ENCODE data around the gene MED28.
"Not testable (repeated sequence)": the region's sequence is repeated elsewhere in the genome, so short reads cannot be mapped to it uniquely, and the experiment has no call there.

The MED28 gene

GRCh38 chr4:17646693-17647092, 32.3 kb downstream of the MED28 start:
- peaks cover 10% of the 10 kb centered on the region for H3K27me3 ChIP-seq (ENCODE audit: control insufficient read depth, insufficient read depth, low read length)
- no peaks in the 10 kb centered on the region for H3K4me1 ChIP-seq (ENCODE audit: control insufficient read depth, insufficient read depth, low read length)
- H3K36me3 ChIP-seq (ENCODE audit: control insufficient read depth, insufficient read depth, low read length) = no peaks in the 10 kb centered on the region
- H3K9ac ChIP-seq (ENCODE audit: low read depth, low read length) = no peak overlapping the region
- no peak overlapping the region for H3K27ac ChIP-seq (ENCODE audit: low read depth, low read length)
- H3K4me3 ChIP-seq (ENCODE audit: low read depth, low read length) = no peak overlapping the region
- H3K9me3 ChIP-seq (ENCODE audit: control insufficient read depth, insufficient read depth, low read length) = no peaks in the 10 kb centered on the region

- Histone ChIP-seq H3K9ac (ENCODE audit: low read depth, low read length) (no peak overlapping the region), H3K4me3 (ENCODE audit: low read depth, low read length) (no peak overlapping the region), H3K27ac (ENCODE audit: low read depth, low read length) (no peak overlapping the region), H3K27me3 (ENCODE audit: control insufficient read depth, insufficient read depth, low read length) (peaks cover 8% of the 10 kb centered on the region), H3K4me1 (ENCODE audit: control insufficient read depth, insufficient read depth, low read length) (no peaks in the 10 kb centered on the region), H3K9me3 (ENCODE audit: control insufficient read depth, insufficient read depth, low read length) (no peaks in the 10 kb centered on the region), H3K36me3 (ENCODE audit: control insufficient read depth, insufficient read depth, low read length) (no peaks in the 10 kb centered on the region)
Measured at GRCh38 chr4:17647176-17647806, 32.9 kb downstream of the MED28 start.

DNA sequence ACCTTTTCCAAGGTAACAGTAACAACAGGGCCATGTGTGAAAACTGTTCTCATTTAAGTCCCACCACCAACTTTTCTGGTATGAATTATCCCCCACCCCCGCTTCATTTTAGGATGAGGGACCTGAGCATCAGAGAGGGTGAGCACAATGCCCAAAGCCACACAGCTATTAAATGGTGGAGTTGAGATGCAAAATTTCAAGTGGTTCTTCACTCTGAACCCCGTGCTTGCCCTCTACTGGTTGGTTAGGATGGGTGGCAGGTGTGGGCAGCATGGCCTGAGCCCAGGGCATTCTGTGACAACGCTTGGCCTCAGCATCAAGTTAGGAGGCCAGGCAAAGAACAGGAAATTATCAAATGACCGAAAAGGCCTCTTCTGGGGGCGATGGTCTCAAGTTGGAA, 33.5 kb downstream of the MED28 start:
- Histone ChIP-seq H3K36me3 (ENCODE audit: control insufficient read depth, insufficient read depth, low read length) (no peaks in the 10 kb centered on the region), H3K9ac (ENCODE audit: low read depth, low read length) (no peak overlapping the region), H3K4me1 (ENCODE audit: control insufficient read depth, insufficient read depth, low read length) (no peaks in the 10 kb centered on the region), H3K27ac (ENCODE audit: low read depth, low read length) (no peak overlapping the region), H3K9me3 (ENCODE audit: control insufficient read depth, insufficient read depth, low read length) (no peaks in the 10 kb centered on the region), H3K27me3 (ENCODE audit: control insufficient read depth, insufficient read depth, low read length) (peaks cover 2% of the 10 kb centered on the region; the same call in 1 of the 2 replicates), H3K4me3 (ENCODE audit: low read depth, low read length) (no peak overlapping the region)

GRCh38 chr4:17650406-17650805, 36.0 kb downstream of the MED28 start:
- Histone ChIP-seq H3K27ac (ENCODE audit: low read depth, low read length) (no peak overlapping the region), H3K9me3 (ENCODE audit: control insufficient read depth, insufficient read depth, low read length) (no peaks in the 10 kb centered on the region), H3K36me3 (ENCODE audit: control insufficient read depth, insufficient read depth, low read length) (no peaks in the 10 kb centered on the region), H3K4me3 (ENCODE audit: low read depth, low read length) (no peak overlapping the region), H3K4me1 (ENCODE audit: control insufficient read depth, insufficient read depth, low read length) (no peaks in the 10 kb centered on the region), H3K9ac (ENCODE audit: low read depth, low read length) (no peak overlapping the region), H3K27me3 (ENCODE audit: control insufficient read depth, insufficient read depth, low read length) (no peaks in the 10 kb centered on the region)

DNA sequence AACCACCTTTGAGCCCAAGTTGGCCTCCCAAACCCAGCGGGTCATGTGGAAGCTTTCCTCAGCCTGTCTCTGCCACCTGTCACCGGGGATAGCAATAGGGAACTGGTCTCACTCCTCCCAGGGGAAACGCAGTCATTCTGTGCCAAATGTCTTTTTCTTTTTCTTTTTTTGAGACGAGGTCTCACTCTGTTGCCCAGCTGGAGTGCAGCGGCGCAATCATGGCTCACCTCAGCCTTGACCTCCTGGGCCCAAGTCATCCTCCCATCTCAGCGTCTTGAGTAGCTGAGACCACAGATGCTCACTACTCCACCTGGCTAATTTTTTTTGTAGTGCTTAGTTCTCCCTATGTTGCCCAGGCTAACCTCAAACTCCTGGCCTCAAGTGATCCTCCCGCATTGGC, 40.3 kb downstream of the MED28 start:
- Histone ChIP-seq H3K4me1 (ENCODE audit: control insufficient read depth, insufficient read depth, low read length) (no peaks in the 10 kb centered on the region), H3K9ac (ENCODE audit: low read depth, low read length) (no peak overlapping the region), H3K27me3 (ENCODE audit: control insufficient read depth, insufficient read depth, low read length) (no peaks in the 10 kb centered on the region), H3K27ac (ENCODE audit: low read depth, low read length) (no peak overlapping the region), H3K4me3 (ENCODE audit: low read depth, low read length) (no peak overlapping the region), H3K9me3 (ENCODE audit: control insufficient read depth, insufficient read depth, low read length) (no peaks in the 10 kb centered on the region), H3K36me3 (ENCODE audit: control insufficient read depth, insufficient read depth, low read length) (no peaks in the 10 kb centered on the region)

GRCh38 chr4:17657090-17657489, 42.6 kb downstream of the MED28 start:
- Histone ChIP-seq H3K27ac (ENCODE audit: low read depth, low read length) (no peak overlapping the region), H3K9me3 (ENCODE audit: control insufficient read depth, insufficient read depth, low read length) (no peaks in the 10 kb centered on the region), H3K9ac (ENCODE audit: low read depth, low read length) (no peak overlapping the region), H3K4me3 (ENCODE audit: low read depth, low read length) (no peak overlapping the region), H3K27me3 (ENCODE audit: control insufficient read depth, insufficient read depth, low read length) (no peaks in the 10 kb centered on the region), H3K36me3 (ENCODE audit: control insufficient read depth, insufficient read depth, low read length) (no peaks in the 10 kb centered on the region), H3K4me1 (ENCODE audit: control insufficient read depth, insufficient read depth, low read length) (no peaks in the 10 kb centered on the region)

DNA sequence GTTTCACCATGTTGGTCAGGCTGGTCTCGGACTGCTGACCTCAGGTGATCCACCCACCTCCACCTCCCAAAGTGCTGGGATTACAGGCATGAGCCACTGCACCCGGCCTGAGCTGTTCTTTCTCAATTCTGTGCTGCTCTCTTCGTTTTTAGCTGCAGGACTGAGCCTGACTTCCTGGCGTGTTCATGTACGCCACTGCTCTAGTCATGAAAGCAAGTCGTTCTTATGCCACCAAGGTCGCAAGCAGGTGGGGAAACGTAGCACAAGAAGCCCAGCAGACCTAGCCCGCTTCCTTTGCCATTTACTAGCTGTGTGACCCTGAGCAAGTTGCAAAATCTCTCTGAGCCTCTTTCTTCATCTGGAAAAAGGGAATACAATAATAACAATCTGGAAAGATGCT, 43.4 kb downstream of the MED28 start:
- Histone ChIP-seq H3K36me3 (ENCODE audit: control insufficient read depth, insufficient read depth, low read length) (no peaks in the 10 kb centered on the region), H3K4me3 (ENCODE audit: low read depth, low read length) (no peak overlapping the region), H3K27ac (ENCODE audit: low read depth, low read length) (no peak overlapping the region), H3K9me3 (ENCODE audit: control insufficient read depth, insufficient read depth, low read length) (no peaks in the 10 kb centered on the region), H3K4me1 (ENCODE audit: control insufficient read depth, insufficient read depth, low read length) (no peaks in the 10 kb centered on the region), H3K9ac (ENCODE audit: low read depth, low read length) (no peak overlapping the region), H3K27me3 (ENCODE audit: control insufficient read depth, insufficient read depth, low read length) (no peaks in the 10 kb centered on the region)

DNA sequence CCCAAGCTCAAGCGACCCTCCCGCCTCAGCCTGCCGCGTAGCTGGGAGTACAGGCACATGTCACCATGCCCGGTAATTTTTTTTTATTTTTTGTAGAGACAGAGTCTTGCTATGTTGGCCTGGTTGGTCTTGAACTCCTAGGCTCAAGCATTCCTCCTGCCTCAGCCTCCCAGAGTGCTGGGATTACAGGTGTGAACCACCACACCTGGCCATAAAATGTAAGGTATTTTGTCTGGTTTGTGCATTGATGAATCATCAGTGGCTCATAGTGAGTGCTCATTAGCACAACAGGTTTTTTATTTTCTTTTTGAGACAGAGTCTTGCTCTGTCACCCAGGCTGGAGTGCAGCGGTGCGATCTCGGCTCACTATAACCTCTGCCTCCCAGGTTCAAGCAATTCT, 44.8 kb downstream of the MED28 start:
- not testable (repeated sequence) for H3K27ac ChIP-seq (ENCODE audit: low read depth, low read length); H3K27me3 ChIP-seq (ENCODE audit: control insufficient read depth, insufficient read depth, low read length); H3K9ac ChIP-seq (ENCODE audit: low read depth, low read length); H3K4me1 ChIP-seq (ENCODE audit: control insufficient read depth, insufficient read depth, low read length); H3K9me3 ChIP-seq (ENCODE audit: control insufficient read depth, insufficient read depth, low read length); H3K36me3 ChIP-seq (ENCODE audit: control insufficient read depth, insufficient read depth, low read length); H3K4me3 ChIP-seq (ENCODE audit: low read depth, low read length)

DNA sequence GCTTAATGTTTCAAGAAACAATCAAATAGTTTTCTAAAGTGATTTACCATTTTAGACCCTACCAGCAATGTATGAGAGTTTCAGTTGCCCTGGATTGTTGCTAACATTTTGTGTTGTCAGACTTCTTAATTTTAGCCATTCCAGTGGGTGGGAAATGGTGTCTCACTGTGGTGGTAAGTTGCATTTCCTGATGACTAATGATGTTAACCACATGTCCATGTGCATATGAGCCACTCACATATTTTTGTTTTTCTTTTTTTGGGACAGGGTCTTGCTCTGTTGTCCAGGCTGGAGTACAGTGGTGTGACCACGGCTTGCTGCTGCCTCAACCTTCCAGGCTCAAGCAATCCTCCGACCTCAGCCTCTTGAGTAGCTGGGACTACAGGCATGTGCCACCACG, 48.3 kb downstream of the MED28 start:
- no peak overlapping the region for H3K9ac ChIP-seq (ENCODE audit: low read depth, low read length)
- no peak overlapping the region for H3K4me3 ChIP-seq (ENCODE audit: low read depth, low read length)
- H3K9me3 ChIP-seq (ENCODE audit: control insufficient read depth, insufficient read depth, low read length) = no peaks in the 10 kb centered on the region
- H3K27me3 ChIP-seq (ENCODE audit: control insufficient read depth, insufficient read depth, low read length) = no peaks in the 10 kb centered on the region
- H3K4me1 ChIP-seq (ENCODE audit: control insufficient read depth, insufficient read depth, low read length) = no peaks in the 10 kb centered on the region
- H3K27ac ChIP-seq (ENCODE audit: low read depth, low read length) = no peak overlapping the region
- H3K36me3 ChIP-seq (ENCODE audit: control insufficient read depth, insufficient read depth, low read length) = no peaks in the 10 kb centered on the region

DNA sequence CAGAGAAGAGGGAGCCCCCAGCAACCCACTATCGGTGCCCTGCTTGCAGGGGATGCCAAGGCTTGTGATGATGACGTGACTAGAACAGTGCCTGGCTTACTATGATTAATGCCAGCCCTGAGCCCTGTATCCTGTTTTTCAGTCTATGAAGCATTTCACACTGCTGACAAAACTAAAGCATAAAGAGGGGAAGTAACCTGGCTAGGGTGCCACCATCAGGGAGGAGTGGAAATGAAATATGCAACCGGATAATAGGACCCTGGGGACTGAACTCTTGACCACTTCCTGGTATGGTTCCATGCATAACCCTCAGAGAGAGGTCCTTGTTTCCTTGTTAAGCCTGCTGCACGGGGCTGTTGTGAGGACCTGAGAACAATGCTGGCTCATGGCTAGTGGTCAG, 50.3 kb downstream of the MED28 start:
- H3K36me3 ChIP-seq (ENCODE audit: control insufficient read depth, insufficient read depth, low read length) = no peaks in the 10 kb centered on the region
- no peaks in the 10 kb centered on the region for H3K4me1 ChIP-seq (ENCODE audit: control insufficient read depth, insufficient read depth, low read length)
- H3K9ac ChIP-seq (ENCODE audit: low read depth, low read length) = no peak overlapping the region
- no peak overlapping the region for H3K27ac ChIP-seq (ENCODE audit: low read depth, low read length)
- no peak overlapping the region for H3K4me3 ChIP-seq (ENCODE audit: low read depth, low read length)
- H3K27me3 ChIP-seq (ENCODE audit: control insufficient read depth, insufficient read depth, low read length) = no peaks in the 10 kb centered on the region
- no peaks in the 10 kb centered on the region for H3K9me3 ChIP-seq (ENCODE audit: control insufficient read depth, insufficient read depth, low read length)

GRCh38 chr4:17665346-17665745, 50.9 kb downstream of the MED28 start:
- Histone ChIP-seq H3K27ac (ENCODE audit: low read depth, low read length) (no peak overlapping the region), H3K36me3 (ENCODE audit: control insufficient read depth, insufficient read depth, low read length) (no peaks in the 10 kb centered on the region), H3K4me1 (ENCODE audit: control insufficient read depth, insufficient read depth, low read length) (no peaks in the 10 kb centered on the region), H3K4me3 (ENCODE audit: low read depth, low read length) (no peak overlapping the region), H3K27me3 (ENCODE audit: control insufficient read depth, insufficient read depth, low read length) (no peaks in the 10 kb centered on the region), H3K9me3 (ENCODE audit: control insufficient read depth, insufficient read depth, low read length) (no peaks in the 10 kb centered on the region), H3K9ac (ENCODE audit: low read depth, low read length) (no peak overlapping the region)

GRCh38 chr4:17665852-17666251, 51.4 kb downstream of the MED28 start:
- no peaks in the 10 kb centered on the region for H3K36me3 ChIP-seq (ENCODE audit: control insufficient read depth, insufficient read depth, low read length)
- no peaks in the 10 kb centered on the region for H3K27me3 ChIP-seq (ENCODE audit: control insufficient read depth, insufficient read depth, low read length)
- no peak overlapping the region for H3K27ac ChIP-seq (ENCODE audit: low read depth, low read length)
- H3K9me3 ChIP-seq (ENCODE audit: control insufficient read depth, insufficient read depth, low read length) = no peaks in the 10 kb centered on the region
- no peak overlapping the region for H3K9ac ChIP-seq (ENCODE audit: low read depth, low read length)
- H3K4me1 ChIP-seq (ENCODE audit: control insufficient read depth, insufficient read depth, low read length) = no peaks in the 10 kb centered on the region
- no peak overlapping the region for H3K4me3 ChIP-seq (ENCODE audit: low read depth, low read length)

Measured in HUES48 (cell line).